Measurements from ENCODE around the gene CCND1.
"Not testable (repeated sequence)": the region's sequence is repeated elsewhere in the genome, so short reads cannot be mapped to it uniquely, and the experiment has no call there.

Gene CCND1

DNA sequence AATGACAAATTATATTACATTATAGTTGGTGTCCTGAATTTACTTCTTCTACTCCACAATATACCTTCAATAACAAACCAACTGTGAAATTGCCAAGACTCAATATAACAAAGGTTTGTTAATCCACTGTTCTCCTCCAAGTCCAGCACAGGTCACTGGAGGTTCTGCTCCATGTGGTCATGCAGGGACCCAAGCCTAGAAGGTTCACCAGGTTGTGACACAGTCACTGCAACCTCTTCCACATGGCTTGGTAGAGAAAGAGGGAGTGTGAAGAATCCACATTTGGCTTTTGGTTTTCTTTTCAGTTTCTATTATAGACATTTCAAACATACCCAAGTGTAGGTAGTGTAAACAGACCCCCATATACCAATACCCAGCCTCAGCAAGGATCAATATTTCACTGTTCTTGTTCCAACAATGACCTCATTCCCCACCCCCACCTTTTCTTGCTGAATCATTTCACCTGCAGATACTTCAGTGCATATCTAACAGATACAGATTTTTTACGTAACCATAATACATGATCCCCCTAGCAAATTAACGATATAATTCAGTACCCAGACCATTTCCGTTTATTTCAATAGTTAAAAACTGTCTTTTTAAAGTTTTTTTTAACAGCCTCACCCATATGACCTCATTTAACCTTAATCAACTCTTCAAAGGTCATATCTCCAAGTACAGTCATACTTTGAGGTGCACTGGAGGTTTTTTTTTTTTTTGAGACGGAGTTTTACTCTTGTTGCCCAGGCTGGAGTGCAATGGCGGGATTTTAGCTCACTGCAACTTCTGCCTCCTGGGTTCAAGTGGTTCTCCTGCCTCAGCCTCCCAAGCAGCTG lies 48.7 kb downstream of the CCND1 start:
- Histone ChIP-seq H3K4me1 (ENCODE audit: control insufficient read depth in 2 of 2, insufficient read depth in 2 of 2, low read length in 2 of 2) (peaks cover 2 to 3% of the 10 kb centered on the region in 2 donors), H3K36me3 (ENCODE audit: control insufficient read depth in 2 of 2, insufficient read depth in 2 of 2, low read length in 2 of 2) (no peaks in the 10 kb centered on the region), H3K27me3 (ENCODE audit: control insufficient read depth in 2 of 2, insufficient read depth in 2 of 2, low read length in 2 of 2) (peaks cover 0 to 4% of the 10 kb centered on the region in 2 donors), H3K9me3 (ENCODE audit: control insufficient read depth in 2 of 2, low read length in 2 of 2) (no peaks in the 10 kb centered on the region), H3K9ac (ENCODE audit: low read depth in 1 of 2, low read length in 2 of 2) (no peak overlapping the region), H3K27ac (ENCODE audit: low read depth in 2 of 2, low read length in 2 of 2) (no peak overlapping the region), H3K4me3 (ENCODE audit: low read length in 2 of 2) (no peak overlapping the region)

DNA sequence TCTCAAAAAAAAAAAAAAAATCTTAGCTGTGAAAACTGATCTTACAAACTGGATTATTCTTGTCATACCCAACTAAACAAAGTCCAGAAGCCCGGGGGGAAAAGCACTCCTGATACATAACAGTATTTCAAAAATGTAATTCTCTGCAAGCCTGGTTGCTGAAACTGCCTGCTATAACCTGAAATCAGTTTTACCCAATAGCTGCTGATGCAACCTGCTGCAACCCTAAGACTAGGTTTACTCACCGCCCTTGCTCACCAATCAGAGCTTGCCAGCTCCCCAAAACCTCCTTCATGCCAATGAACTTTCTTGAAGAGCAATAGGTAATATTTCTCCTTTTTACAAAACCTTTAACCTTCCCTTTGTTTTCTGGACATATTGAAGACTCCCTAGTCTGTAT lies 50.5 kb downstream of the CCND1 start:
- Histone ChIP-seq H3K27ac (ENCODE audit: low read depth in 2 of 2, low read length in 2 of 2) (no peak overlapping the region), H3K36me3 (ENCODE audit: control insufficient read depth in 2 of 2, insufficient read depth in 2 of 2, low read length in 2 of 2) (no peaks in the 10 kb centered on the region), H3K4me3 (ENCODE audit: low read length in 2 of 2) (no peak overlapping the region), H3K4me1 (ENCODE audit: control insufficient read depth in 2 of 2, insufficient read depth in 2 of 2, low read length in 2 of 2) (no peaks in the 10 kb centered on the region), H3K9ac (ENCODE audit: low read depth in 1 of 2, low read length in 2 of 2) (no peak overlapping the region), H3K9me3 (ENCODE audit: control insufficient read depth in 2 of 2, low read length in 2 of 2) (no peaks in the 10 kb centered on the region), H3K27me3 (ENCODE audit: control insufficient read depth in 2 of 2, insufficient read depth in 2 of 2, low read length in 2 of 2) (peaks cover 3 to 4% of the 10 kb centered on the region in 2 donors)

DNA sequence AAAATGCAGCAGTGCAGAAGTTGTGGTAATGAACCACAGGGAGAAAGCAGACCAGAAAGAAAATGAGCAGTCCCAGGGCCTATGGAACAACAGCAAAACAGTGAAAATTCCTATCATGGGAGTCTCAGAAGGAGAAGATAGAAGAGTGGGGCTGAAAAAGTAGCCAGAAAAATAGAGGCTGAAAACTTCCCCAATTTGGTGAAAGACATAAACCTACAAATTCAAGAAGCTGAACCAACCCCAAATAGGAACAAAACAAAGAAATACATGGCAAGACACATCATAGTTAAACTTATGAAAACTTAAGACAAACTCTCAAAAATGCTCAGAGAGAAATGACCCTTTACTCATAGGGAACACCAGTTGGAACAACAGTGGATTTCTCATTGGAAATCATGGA lies 51.5 kb downstream of the CCND1 start:
- Histone ChIP-seq H3K27me3 (ENCODE audit: control insufficient read depth in 2 of 2, insufficient read depth in 2 of 2, low read length in 2 of 2) (peaks cover 7 to 14% of the 10 kb centered on the region in 2 donors), H3K9me3 (ENCODE audit: control insufficient read depth in 2 of 2, low read length in 2 of 2) (no peaks in the 10 kb centered on the region), H3K27ac (ENCODE audit: low read depth in 2 of 2, low read length in 2 of 2) (no peak overlapping the region), H3K36me3 (ENCODE audit: control insufficient read depth in 2 of 2, insufficient read depth in 2 of 2, low read length in 2 of 2) (no peaks in the 10 kb centered on the region), H3K4me3 (ENCODE audit: low read length in 2 of 2) (no peak overlapping the region), H3K4me1 (ENCODE audit: control insufficient read depth in 2 of 2, insufficient read depth in 2 of 2, low read length in 2 of 2) (no peaks in the 10 kb centered on the region), H3K9ac (ENCODE audit: low read depth in 1 of 2, low read length in 2 of 2) (no peak overlapping the region)

DNA sequence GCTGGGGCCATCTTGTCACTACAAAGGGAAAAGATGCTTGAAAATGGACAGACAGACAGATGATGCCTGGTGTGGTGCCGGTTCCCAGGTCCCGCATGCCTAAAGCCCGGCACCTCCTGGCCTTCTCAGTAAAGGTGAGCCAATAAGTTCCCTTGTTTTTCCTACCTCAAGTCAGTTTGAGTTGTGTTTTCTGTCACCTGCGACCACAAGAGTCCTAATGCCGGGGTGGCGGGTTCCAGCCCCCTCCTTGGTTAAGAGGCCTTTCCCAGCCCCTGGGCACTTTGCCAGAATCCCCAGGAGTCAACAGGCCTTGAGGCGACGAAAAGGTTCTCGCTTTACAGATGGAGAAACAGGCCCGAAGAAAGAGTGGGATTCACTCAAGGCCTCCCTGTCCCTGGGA lies 53.8 kb downstream of the CCND1 start:
- no peak overlapping the region for H3K27ac ChIP-seq (ENCODE audit: low read depth in 2 of 2, low read length in 2 of 2)
- H3K4me3 ChIP-seq (ENCODE audit: low read length in 2 of 2): no peak overlapping the region
- no peaks in the 10 kb centered on the region for H3K4me1 ChIP-seq (ENCODE audit: control insufficient read depth in 2 of 2, insufficient read depth in 2 of 2, low read length in 2 of 2)
- H3K9me3 ChIP-seq (ENCODE audit: control insufficient read depth in 2 of 2, low read length in 2 of 2): no peaks in the 10 kb centered on the region
- H3K36me3 ChIP-seq (ENCODE audit: control insufficient read depth in 2 of 2, insufficient read depth in 2 of 2, low read length in 2 of 2): no peaks in the 10 kb centered on the region
- H3K9ac ChIP-seq (ENCODE audit: low read depth in 1 of 2, low read length in 2 of 2): no peak overlapping the region
- H3K27me3 ChIP-seq (ENCODE audit: control insufficient read depth in 2 of 2, insufficient read depth in 2 of 2, low read length in 2 of 2): peaks cover 15 to 20% of the 10 kb centered on the region in 2 donors

DNA sequence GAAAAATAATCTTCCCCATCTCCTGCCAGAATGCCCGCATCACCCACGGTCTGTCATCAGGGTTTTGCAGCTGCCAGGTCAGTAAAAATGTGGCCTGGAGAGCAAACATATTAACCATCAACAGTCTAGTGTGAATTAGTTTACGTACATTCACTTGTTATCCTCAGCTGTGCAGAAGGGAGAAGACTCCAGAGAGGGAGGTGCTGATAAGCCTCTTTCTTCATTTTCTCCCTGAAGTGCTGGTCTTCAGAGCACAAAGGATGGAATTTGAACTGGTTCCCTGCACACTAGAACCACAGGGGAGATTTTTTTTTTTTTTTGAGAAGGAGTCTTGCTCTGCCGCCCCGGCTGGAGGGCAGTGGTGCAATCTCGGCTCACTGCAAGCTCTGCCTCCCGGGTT lies 54.6 kb downstream of the CCND1 start:
- Histone ChIP-seq H3K4me1 (ENCODE audit: control insufficient read depth in 2 of 2, insufficient read depth in 2 of 2, low read length in 2 of 2) (no peaks in the 10 kb centered on the region), H3K27ac (ENCODE audit: low read depth in 2 of 2, low read length in 2 of 2) (no peak overlapping the region), H3K9ac (ENCODE audit: low read depth in 1 of 2, low read length in 2 of 2) (no peak overlapping the region), H3K4me3 (ENCODE audit: low read length in 2 of 2) (no peak overlapping the region), H3K9me3 (ENCODE audit: control insufficient read depth in 2 of 2, low read length in 2 of 2) (no peaks in the 10 kb centered on the region), H3K36me3 (ENCODE audit: control insufficient read depth in 2 of 2, insufficient read depth in 2 of 2, low read length in 2 of 2) (no peaks in the 10 kb centered on the region), H3K27me3 (ENCODE audit: control insufficient read depth in 2 of 2, insufficient read depth in 2 of 2, low read length in 2 of 2) (peaks cover 15 to 21% of the 10 kb centered on the region in 2 donors)

DNA sequence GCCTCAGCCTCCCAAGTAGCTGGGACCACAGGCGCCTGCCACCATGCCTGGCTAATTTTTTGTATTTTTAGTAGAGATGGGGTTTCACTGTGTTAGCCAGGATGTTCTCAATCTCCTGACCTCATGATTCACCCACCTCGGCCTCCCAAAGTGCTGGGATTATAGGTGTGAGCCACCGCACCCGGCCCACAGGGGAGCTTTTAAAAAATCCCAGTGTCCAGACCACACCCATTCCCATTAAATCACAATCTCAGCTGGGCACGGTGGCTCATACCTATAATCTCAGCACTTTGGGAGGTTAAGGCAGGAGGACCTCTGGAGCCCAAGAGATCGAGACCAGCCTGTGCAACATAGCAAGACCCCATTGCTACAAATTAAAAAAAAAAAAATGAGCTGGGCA lies 55.0 kb downstream of the CCND1 start:
- peaks cover 18 to 21% of the 10 kb centered on the region in 2 donors for H3K27me3 ChIP-seq (ENCODE audit: control insufficient read depth in 2 of 2, insufficient read depth in 2 of 2, low read length in 2 of 2)
- H3K27ac ChIP-seq (ENCODE audit: low read depth in 2 of 2, low read length in 2 of 2); H3K36me3 ChIP-seq (ENCODE audit: control insufficient read depth in 2 of 2, insufficient read depth in 2 of 2, low read length in 2 of 2); H3K9me3 ChIP-seq (ENCODE audit: control insufficient read depth in 2 of 2, low read length in 2 of 2); H3K9ac ChIP-seq (ENCODE audit: low read depth in 1 of 2, low read length in 2 of 2); H3K4me1 ChIP-seq (ENCODE audit: control insufficient read depth in 2 of 2, insufficient read depth in 2 of 2, low read length in 2 of 2); H3K4me3 ChIP-seq (ENCODE audit: low read length in 2 of 2): not testable (repeated sequence)

DNA sequence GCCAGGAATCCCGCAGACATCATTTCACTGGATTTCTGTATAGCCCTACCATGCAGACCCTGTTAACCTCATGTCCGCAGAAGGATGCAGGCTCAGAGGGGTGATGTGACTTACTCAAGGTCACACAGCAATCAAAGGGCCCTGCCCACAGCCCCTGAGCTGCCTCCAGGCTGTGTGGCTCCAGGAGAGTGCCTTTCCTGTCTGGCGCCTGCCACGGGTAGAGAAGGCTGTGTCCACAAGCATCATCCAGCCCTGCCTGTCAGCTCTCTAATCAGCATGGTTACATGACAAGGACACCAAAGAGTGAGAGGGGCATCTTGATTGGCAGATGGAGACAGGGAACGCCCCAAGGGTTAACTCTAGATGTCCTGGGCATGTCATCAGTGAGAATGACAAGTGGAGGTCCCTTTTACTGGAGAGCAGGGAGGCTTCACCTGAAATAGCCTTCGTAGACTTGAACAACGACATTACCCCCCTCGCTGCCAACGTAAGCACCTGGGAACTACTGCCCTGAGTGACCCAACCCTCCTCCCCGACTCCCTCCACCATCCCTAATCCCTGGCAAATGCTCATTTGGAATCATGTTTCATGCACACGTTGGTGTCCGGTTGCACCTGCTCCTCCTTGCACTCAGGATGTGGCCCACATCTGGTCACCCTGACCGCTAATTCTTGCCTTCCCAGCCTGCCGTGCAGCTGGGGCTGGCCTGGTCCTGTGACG lies 56.0 kb downstream of the CCND1 start:
- H3K27me3 ChIP-seq (ENCODE audit: control insufficient read depth in 2 of 2, insufficient read depth in 2 of 2, low read length in 2 of 2): peaks cover 23 to 25% of the 10 kb centered on the region in 2 donors
- H3K27ac ChIP-seq (ENCODE audit: low read depth in 2 of 2, low read length in 2 of 2): no peak overlapping the region
- H3K4me3 ChIP-seq (ENCODE audit: low read length in 2 of 2): no peak overlapping the region
- H3K9ac ChIP-seq (ENCODE audit: low read depth in 1 of 2, low read length in 2 of 2): no peak overlapping the region
- no peaks in the 10 kb centered on the region for H3K36me3 ChIP-seq (ENCODE audit: control insufficient read depth in 2 of 2, insufficient read depth in 2 of 2, low read length in 2 of 2)
- peaks cover 0 to 2% of the 10 kb centered on the region in 2 donors for H3K9me3 ChIP-seq (ENCODE audit: control insufficient read depth in 2 of 2, low read length in 2 of 2)
- no peaks in the 10 kb centered on the region for H3K4me1 ChIP-seq (ENCODE audit: control insufficient read depth in 2 of 2, insufficient read depth in 2 of 2, low read length in 2 of 2)

DNA sequence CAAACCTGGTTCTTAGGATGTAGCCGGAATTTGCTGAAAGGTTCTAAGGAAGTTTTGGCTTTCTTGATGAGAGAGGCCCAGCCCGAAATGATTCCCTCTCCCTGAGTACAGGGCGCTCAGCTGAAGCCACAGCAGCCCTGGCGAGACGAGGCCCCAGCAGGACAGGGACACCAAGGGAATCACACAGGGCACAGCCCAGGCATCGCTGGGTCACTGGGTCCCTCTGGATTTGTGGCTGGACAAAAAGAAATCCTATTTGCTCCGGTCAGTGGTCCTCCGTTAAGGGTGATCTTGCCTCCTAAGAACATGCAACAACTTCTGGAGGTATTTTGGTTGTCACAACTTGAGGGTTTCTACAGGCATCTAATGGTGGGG lies 56.5 kb downstream of the CCND1 start:
- peaks cover 0 to 2% of the 10 kb centered on the region in 2 donors for H3K9me3 ChIP-seq (ENCODE audit: control insufficient read depth in 2 of 2, low read length in 2 of 2)
- H3K36me3 ChIP-seq (ENCODE audit: control insufficient read depth in 2 of 2, insufficient read depth in 2 of 2, low read length in 2 of 2): no peaks in the 10 kb centered on the region
- H3K27me3 ChIP-seq (ENCODE audit: control insufficient read depth in 2 of 2, insufficient read depth in 2 of 2, low read length in 2 of 2): peaks cover 23 to 30% of the 10 kb centered on the region in 2 donors
- H3K4me3 ChIP-seq (ENCODE audit: low read length in 2 of 2): no peak overlapping the region
- H3K4me1 ChIP-seq (ENCODE audit: control insufficient read depth in 2 of 2, insufficient read depth in 2 of 2, low read length in 2 of 2): no peaks in the 10 kb centered on the region
- H3K9ac ChIP-seq (ENCODE audit: low read depth in 1 of 2, low read length in 2 of 2): no peak overlapping the region
- H3K27ac ChIP-seq (ENCODE audit: low read depth in 2 of 2, low read length in 2 of 2): no peak overlapping the region

DNA sequence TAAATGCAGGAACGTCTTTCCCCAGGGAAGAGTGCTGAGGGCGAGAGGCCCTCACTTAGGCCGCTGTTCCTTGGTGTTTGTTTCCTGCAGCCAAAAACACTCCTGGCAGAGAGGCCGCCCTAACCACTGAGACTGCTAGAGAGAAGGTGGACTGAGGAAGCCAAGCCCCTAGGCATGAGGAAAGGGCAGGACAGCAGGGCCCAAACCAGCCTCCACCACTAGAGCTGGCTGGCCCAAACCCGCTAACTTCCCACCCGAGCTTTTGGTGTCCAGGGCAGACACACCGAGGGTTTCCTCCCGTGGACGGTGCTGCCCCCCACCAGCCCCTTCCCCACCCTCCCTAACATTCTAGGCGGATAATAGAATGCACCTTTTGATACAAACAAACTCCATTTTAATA lies 56.9 kb downstream of the CCND1 start:
- no peak overlapping the region for H3K4me3 ChIP-seq (ENCODE audit: low read length in 2 of 2)
- no peak overlapping the region for H3K27ac ChIP-seq (ENCODE audit: low read depth in 2 of 2, low read length in 2 of 2)
- H3K9ac ChIP-seq (ENCODE audit: low read depth in 1 of 2, low read length in 2 of 2): no peak overlapping the region
- H3K36me3 ChIP-seq (ENCODE audit: control insufficient read depth in 2 of 2, insufficient read depth in 2 of 2, low read length in 2 of 2): no peaks in the 10 kb centered on the region
- peaks cover 24 to 34% of the 10 kb centered on the region in 2 donors for H3K27me3 ChIP-seq (ENCODE audit: control insufficient read depth in 2 of 2, insufficient read depth in 2 of 2, low read length in 2 of 2)
- H3K9me3 ChIP-seq (ENCODE audit: control insufficient read depth in 2 of 2, low read length in 2 of 2): peaks cover 0 to 2% of the 10 kb centered on the region in 2 donors
- H3K4me1 ChIP-seq (ENCODE audit: control insufficient read depth in 2 of 2, insufficient read depth in 2 of 2, low read length in 2 of 2): no peaks in the 10 kb centered on the region

DNA sequence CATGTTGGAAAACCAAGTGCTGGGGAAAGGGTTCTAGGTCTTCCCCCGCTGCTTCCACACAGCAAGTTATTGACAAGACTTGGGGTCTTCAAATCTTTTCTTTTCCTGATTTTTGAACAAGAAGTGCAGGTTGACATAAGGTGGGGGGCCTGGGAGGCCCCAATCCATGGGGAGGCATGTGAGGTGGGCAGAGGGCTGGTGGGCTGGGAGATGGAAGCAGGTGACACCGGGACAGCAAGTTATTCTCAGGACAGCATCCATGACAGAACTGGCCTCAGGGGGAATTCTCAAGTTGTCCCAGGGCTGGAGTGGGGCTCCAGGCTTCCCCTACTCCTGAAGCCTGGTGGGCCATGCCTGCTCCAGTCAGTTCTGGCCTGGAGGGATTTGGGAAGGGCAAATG lies 57.4 kb downstream of the CCND1 start:
- H3K27me3 ChIP-seq (ENCODE audit: control insufficient read depth in 2 of 2, insufficient read depth in 2 of 2, low read length in 2 of 2): peaks cover 29 to 38% of the 10 kb centered on the region in 2 donors
- no peak overlapping the region for H3K9ac ChIP-seq (ENCODE audit: low read depth in 1 of 2, low read length in 2 of 2)
- H3K36me3 ChIP-seq (ENCODE audit: control insufficient read depth in 2 of 2, insufficient read depth in 2 of 2, low read length in 2 of 2): no peaks in the 10 kb centered on the region
- H3K4me3 ChIP-seq (ENCODE audit: low read length in 2 of 2): no peak overlapping the region
- H3K4me1 ChIP-seq (ENCODE audit: control insufficient read depth in 2 of 2, insufficient read depth in 2 of 2, low read length in 2 of 2): no peaks in the 10 kb centered on the region
- H3K9me3 ChIP-seq (ENCODE audit: control insufficient read depth in 2 of 2, low read length in 2 of 2): peaks cover 0 to 2% of the 10 kb centered on the region in 2 donors
- no peak overlapping the region for H3K27ac ChIP-seq (ENCODE audit: low read depth in 2 of 2, low read length in 2 of 2)
